NCI-H146 (cell line): ENCODE data around the gene ARHGAP42.
"Not testable (repeated sequence)": the region's sequence is repeated elsewhere in the genome, so short reads cannot be mapped to it uniquely, and the experiment has no call there.

Experiments used
- DNase-seq: peaks from one replicate; lab custom pipeline; 2025; lab: John Stamatoyannopoulos, UW

The ARHGAP42 gene

DNA sequence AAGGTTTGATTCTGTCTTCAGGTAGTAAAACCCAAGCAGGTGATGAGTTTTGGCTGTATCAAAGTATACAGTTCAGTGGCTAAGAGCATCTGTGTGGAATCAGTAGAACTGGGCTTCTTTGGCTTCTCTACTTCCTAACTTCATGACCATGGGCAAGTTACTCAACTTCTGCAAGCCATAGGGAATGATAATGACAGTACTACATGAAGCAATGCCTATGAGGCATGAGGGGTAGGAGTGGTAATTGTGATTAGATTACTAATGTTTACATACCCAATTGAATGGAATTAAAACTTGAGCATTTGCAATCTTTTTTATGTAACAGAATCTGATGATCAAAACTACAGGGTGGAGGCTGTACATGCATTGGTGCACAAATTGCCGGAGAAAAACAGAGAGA, 278.3 kb downstream of the ARHGAP42 start:
- DNase-seq = no peak

DNA sequence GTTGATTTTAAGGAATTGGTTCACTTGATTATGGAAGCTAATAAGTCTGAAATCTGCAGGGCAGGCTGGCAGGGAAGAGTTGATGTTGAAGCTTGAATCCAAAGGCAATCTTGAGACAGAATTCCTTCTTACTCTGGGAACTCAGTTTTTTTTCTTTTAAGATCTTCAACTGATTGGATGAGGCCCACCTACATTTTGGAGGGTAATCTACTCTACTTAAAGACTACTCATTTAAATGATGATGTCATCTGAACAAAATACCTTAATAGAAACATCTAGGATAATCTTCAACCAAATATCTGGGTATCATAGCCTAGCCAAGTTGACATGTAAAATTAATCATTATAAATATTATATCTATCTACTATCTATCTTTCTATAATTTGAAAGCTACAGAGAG, 279.3 kb downstream of the ARHGAP42 start:
- DNase-seq = no peak

DNA sequence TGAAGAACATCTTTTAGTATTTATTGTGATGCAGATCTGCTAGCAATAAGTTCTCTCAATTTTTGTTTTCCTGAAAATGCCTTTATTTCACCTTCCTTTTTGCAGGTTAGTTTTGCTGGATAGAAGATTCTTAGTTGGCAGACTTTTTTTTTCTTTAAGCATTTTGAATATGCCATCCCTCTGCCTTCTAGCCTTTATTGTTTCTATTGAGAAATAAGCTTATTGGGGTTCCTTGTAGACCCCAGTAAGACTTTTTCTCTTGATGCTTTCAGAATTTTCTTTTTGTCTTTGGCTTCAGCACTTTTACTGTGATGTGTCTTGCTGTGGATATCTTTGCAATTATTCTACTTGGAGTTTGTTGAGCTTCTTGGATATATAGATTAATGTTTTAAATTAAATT, 281.9 kb downstream of the ARHGAP42 start:
- DNase-seq = no peak

DNA sequence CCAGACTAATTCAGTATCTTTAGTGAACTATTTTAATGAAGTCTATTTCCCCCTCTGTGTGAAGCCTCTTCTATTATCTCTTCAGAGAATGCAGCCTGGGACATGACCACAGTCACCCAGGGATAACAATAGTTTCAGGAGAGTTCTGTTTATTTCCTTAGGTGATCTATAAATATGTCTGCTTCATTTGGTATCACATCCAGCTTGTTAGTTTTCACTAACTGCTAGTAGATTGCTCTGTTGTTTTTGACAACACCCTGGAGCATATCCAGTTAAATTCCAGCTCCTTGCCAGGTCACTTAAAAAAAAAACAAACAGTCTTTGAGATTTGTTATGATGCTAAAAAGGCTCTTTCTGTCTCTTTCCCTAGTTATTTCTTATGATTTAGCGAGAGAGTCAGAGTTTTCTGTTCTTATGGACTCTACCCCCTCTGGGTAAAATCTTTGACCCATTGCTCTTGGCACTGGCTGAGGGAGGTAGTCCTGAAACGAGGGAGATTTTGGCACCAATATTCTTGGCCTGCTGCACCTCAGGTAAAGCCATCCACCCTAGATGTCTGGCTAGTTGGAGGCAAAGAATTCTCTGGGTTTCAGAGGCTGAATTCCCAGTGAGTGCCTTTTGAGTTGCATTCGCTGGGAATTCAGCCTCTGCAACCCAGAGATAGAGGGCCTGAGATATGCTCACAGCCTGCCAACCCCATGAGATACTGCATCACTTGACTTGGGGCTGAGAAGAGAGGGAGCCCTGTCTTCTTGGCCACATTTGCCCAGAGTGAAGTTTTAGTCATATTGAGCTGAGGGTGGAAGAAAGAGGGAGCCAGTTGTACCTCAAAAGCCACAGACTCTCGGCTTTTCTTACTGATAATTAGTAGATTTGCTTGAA, 283.4 kb downstream of the ARHGAP42 start:
- DNase-seq = no peak

DNA sequence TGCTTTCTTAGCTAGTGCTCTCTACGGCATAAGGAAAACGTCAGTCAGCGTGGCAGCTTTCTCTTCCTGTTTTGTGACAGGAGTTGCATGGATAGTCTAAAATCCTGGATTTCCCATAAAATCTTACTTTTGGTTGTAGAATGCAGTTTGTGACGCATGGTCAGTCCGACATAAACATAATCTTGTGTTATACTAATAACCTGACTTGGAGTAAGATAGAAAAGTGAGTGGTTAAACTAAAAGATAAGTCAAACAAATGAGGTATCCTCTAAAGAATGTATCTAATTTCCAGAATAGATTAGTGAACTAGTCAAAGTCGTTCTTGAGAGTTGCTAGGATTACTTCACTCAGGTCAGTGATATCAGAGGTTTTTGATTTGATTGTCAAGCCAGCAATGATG, 285.0 kb downstream of the ARHGAP42 start:
- no peak for DNase-seq

DNA sequence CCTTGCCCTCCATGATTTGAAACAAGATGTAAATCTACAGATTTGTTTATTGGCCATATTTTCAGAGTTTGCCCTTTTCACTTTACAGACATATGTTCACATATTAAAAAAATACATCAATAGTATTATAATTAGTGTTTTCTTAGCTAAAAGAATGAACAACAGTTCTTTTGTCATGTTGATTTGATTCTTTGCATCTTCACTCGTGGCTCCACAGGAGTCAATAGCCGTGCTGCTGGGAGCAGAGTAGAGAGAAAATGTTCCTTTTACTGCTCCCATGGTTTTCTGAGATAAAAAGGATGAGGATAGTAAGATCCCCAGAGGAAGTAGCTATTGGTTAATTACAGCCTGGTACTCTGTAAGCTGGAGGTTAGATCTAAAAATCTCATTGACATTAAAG, 291.4 kb downstream of the ARHGAP42 start:
- DNase-seq = no peak

DNA sequence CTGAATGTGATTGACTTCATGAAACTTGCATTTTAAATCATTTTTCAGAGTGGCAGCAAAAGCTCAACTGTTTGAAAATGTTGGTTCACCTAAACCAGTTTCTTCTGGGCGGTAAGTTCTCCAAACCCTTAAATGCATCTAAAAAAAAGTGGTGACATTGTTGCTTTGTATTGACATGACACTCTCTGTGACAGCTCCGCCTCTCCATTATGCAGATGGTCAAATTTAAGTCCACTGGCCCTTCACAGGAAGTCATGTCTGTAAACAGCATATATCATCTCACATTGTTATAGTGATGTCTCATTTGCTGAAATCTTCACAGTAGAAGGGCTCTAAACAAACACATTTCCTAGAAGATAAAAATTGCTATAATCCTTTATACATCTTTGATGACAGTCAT, 291.9 kb downstream of the ARHGAP42 start:
- DNase-seq = no peak

DNA sequence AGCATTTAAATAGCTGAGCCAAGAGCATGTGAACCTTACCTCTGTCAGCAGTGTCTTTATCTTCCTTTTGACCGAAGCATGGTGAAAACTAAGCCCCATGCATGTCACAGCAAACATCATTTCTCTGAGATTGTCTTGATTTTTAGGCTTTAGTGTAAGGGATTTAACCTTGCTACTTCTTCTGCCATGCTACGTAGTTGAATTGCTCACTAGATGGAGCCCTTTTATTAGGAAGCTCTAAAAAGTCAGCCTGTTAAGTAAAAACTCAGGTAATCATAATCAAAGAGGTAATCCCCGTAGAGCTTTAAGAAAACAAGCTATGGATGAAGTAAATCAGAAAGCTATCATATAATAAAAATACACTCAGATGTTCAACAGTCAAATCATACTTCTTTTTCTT, 293.1 kb downstream of the ARHGAP42 start:
- no peak for DNase-seq

DNA sequence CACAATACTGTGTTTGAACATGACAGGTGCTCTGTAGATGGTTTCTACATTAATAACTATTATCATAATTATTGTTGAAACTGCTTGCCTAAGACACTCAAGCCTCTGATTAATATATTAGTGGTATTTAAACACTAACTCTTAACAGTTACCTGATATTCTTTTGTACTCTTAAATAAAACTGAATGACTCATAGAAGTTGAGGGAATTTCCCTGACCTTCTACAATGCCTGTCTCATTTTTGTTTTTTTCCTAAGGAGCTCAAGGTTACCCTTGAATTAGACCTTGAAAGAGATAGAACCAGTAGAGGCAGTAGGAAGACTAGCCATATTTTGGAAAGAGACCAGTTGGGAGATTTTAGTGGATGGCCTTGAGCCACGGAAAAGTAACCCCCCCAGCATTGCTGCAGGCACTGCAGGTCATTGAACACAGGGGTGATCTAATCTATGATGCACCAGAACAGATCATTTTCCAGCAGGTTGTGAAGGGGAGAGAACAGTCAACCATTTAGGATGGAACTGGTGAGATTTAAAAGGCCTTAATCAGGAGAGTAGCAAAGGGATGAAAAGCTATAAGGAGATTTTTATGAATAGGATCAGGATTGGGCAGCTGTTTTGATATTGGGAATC, 294.2 kb downstream of the ARHGAP42 start:
- DNase-seq = no peak

DNA sequence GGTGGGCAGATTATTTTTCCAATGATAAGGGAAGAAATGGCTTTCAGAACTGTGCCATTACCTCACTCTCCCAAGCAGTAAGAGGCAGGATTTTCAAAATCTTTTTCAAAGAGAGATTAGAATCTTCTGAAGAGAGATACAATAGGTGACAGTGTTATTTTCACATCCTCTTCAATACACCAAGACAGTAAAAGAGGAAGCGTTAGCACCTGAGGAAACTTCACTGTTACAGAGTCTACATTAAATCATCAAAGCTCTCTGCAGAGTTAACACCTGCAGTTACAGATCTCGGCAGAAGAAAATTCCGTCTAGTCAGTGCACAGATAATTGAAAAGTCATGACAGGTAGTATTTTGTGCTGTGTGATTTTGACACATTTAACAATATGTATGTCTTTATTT, 297.6 kb downstream of the ARHGAP42 start:
- DNase-seq = no peak

DNA sequence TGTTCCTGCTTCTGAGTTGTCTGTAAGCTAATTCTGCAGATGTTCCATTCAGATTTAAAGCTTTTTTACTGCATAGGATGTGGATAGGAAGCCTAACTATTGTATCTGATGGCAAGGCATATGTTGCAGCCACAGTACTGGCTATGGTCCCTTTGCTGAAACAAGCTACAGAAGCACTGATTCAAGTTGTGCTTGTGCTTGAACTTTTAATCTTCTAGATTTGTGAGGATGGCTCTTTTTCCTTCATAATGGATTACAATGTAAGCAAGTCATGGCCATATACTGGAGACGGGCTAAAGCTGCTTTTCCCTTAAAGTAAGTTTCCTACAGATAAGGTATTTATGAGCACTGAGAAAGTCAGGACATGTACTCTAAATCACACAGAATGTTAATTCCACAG, 303.8 kb downstream of the ARHGAP42 start:
- DNase-seq = no peak

DNA sequence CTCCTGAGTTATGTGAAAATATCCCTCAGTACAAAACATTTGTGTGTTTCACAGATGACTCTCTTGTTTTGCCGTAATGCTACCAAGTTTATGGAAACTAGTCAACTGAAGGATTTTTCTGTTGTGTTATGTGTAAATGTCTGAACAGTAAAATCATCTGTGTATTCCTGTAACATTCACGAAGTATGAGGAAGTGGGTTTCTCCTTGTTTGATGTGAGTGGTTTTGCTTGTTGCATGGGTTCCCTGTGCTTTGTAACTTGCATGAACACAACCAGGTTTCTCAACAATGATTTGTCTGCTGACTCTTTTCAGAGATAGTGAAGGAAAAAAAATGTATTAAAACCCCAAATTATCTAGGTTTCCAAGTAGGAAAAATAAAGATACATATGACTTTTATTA, 304.5 kb downstream of the ARHGAP42 start:
- no peak for DNase-seq

DNA sequence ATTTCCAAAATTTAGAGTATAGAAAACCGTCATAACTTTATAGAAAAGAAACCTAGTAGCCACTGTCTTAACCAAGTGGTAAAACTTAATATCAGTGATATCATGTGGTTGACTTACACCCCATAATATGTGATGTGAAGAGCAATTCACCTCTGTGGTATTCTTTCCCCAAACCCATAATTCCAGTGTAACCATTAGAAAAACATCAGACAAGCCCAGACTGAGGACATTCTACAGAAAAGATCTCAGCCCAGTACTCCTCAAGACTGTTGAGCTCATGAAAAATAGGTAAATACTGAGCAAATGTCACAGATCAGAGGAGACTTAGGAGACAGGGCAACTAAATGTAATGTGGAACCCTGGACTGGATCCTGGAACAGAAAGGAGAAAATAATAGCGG, 307.9 kb downstream of the ARHGAP42 start:
- no peak for DNase-seq

DNA sequence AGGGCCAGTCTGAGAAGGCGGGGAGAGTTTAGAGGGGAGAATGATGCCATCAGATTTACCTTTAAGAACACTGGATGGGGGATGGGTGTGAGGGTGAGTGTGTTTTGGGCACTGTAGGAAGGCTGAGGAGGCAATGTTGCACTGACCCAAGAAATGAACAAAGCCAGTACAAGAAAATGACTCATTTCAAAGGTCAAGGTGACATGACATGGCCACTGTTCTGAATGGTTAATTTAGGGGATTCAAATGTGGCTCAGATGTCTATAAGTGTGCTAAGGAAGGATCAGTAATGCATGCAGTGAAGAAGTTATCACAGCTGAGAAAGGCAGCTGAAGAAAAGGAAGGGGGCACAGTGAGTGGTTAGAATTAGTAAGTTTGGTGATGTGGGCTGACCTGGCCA, 312.7 kb downstream of the ARHGAP42 start:
- DNase-seq = no peak

DNA sequence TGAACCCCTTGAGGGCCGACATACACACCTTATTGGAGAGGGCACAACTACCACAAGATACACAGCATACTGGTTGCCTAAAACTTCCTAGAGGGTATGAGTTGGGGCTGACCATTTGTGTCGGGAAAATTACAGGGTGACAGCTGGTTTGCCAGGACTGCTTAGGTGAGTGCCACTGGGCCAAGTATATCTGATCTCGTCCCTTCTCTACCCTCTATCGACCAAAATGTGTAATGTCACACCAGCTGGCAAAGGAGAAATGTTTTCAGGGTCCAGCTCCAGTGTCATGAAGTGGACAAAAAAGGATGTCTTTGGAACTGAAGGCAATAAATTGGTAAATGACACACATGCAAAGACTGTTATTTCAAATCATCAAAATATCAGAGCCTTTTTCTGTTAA, 316.4 kb downstream of the ARHGAP42 start:
- no peak for DNase-seq

DNA sequence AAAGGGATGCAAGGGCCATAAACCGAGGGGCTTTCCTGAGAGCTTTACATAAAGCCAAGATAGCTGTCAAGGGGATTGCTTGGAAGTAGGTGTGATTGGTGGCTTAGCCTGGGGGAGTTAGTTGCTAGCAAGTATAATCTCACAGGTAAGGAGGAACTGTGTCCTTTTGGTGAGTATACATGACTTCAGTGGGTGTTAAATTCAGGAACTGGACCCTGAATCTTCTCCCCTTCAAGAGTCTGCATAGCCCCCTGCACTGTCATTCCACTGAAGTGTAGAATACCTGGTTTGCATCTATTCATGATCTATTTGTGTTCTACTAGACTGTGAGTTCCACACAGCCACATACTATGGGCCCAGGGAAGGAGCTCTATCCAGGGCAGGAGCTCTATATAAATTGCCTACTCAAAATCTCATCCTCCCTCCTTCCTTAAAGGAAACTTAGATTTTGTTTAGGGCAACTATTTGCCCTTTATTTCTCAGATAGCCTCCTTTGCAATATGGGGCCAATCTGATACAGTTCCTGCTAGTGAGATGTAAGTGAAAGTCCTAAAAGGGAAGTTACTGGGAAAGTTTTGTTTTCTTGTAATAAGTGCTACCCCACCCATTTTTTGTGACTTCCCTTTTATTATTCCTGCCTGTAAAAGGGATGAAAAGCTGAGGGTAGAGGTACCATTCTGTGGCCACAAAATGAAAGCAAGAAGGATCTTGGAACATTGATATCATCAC, 322.0 kb downstream of the ARHGAP42 start:
- DNase-seq = no peak

DNA sequence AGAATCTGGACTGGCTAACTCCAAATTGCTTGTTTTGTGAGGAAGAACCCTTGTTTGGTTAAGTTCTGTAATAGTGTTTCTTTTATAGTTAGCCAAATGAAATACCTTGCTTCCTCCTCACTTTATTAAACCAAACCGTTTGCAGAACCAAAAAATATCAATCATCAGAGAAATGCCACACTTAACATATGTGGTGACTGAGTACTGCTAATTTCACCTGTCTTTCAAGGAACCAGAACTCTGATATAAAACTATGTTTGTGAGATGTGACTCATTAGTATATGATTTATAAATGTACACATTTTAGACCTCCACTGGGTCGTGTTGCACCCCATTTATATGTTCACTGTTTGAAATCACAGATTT, 322.6 kb downstream of the ARHGAP42 start:
- no peak for DNase-seq

DNA sequence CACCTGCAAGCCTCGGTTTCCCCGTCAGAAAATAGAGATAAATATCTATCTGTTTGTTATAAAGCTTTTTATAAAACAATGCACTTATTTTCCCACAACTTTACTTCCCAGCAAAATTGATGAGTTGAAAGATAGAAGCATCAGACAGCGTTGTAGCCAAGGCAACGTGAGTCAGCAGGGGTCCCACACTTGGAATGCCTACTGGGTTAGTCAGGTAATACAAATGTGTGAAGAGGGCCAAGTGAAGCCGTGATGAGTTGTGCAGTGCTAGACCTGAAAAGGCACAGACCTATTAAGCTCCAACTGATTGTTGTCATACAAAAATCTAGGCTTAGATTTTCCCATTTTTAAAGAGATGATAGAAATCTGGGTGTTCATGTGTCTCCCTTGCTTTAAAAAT, 323.8 kb downstream of the ARHGAP42 start:
- no peak for DNase-seq

DNA sequence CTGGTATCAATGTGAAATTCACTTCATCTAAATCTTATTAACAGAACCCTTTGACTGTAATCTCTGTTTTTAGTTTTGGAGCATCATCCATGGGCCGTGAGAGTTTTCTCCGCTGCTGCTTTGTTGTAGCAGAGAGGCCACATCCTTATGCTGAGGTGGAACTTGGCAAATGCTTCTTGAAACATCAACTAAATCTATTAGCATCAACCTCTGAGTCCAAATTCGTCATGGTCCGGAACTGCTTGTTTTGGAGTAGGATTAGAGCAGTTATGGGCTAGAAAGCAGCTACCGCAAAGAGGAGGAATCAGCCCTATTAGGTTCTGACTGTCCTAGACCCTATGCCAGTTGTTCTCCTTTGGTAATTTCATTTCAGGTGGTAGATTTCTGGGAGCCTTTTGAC, 324.8 kb downstream of the ARHGAP42 start:
- no peak for DNase-seq

DNA sequence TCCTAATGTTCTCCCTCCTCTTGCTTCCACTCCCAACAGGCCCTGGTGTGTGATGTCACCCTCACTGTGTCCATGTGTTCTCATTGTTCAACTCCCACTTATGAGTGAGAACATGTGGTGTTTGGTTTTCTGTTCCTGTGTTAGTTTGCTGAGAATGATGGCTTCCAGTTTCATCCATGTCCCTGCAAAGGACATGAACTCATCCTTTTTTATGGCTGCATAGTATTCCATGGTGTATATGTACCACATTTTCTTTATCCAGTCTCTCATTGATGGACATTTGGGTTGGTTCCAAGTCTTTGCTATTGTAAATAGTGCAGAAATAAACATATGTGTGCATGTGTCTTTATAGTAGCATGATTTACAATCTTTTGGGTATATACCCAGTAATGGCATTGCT, 326.6 kb downstream of the ARHGAP42 start:
- DNase-seq = not testable (repeated sequence)

DNA sequence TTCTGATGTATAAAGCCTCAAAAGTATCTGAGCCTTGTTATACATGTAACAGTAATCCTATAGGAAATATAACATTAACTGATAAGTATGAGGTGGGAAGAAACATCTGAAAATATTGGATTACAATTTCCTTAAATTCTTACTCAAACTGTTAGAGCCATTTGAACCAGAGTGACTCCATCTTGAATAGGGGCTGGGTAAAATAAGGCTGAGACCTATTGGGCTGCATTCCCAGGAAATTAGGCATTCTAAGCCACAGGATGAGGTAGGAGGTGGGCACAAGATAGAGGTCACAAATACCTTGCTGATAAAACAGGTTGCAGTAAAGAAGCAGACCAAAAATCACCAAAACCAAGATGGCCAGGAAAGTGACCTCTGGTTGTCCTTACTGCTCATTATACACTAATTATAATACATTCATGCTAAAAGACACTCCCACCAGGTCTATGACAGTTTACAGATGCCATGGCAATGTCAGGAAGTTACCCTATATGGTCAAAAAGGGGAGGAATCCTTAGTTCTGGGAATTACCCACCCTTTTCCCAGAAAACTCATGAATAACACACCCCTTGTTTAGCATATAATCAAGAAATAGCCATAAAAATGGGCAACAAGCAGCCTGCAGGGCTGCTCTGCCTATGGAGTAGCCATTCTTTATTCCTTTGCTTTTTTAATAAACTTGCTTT, 327.7 kb downstream of the ARHGAP42 start:
- DNase-seq = no peak

DNA sequence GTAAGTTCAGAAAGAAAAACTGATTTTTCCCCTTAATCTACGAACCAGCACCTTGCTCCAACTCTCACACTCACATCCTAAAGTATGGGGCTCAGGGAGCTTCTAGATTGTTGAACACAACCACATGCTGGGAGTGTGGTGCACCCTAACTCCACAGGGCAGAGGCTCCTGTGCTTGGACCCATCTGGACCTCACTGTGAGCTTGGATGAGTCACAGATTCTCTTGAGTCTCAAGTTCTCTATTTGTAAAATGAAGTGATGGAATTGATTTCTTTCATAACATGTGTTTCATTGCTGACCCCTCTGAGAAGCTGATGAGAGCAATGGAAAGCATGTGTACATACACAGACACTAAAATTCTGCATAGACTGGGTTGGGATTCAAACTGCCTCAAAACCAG, 332.8 kb downstream of the ARHGAP42 start:
- no peak for DNase-seq

DNA sequence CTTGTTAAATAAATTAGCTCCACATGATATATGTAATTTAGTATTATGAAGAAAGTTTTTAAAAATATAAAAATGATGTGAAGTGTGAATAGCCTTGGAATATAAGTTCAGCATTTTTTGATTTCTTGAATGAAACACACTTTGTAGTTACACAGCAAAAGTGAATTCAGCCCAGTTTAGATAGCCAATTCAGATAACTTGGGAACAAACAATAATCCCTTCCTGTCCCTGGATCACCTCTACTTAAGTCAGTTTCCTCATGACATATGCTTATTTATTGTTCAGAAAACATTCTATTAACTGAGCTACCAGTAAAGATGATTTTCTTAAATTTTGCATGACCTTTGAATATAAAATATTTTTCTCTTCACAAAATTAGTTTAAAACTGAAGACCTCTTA, 335.2 kb downstream of the ARHGAP42 start:
- no peak for DNase-seq
